H1 (cell line): ENCODE data around the gene PLCB4. TPM values are rescaled to one million over a fixed set of nuclear protein-coding genes. Genes with fewer than 3 reads are reported as not detected.

Experiments used
- ATF3 ChIP-seq: IDR thresholded peaks from 2 replicates; pipeline ENCODE4 v1.6.1; 2011; ENCODE audit warnings: low read depth, mild to moderate bottlenecking, low read length; ENCODE audit not compliant: insufficient read depth
- polyA plus RNA-seq, 7 experiments: library from polyadenylated mRNA; depleted of rRNA in 3 of 7; stranded (reverse) in 5 of 7; unstranded in 2 of 7; fragments of >200 nt in 5 of 7; fragments of 200-250 nt in 2 of 7; gene quantifications; 1 replicate in 5 of 7; 2 replicates in 1 of 7; 4 replicates in 1 of 7; pipeline versions ENCODE4 v1.2.1 to v1.2.3, GENCODE V29; 2011 to 2013; ENCODE audit warnings: missing spikeins in 2 of 7, mixed read lengths in 2 of 7
- total RNA-seq: library from RNA; stranded (reverse); fragmentation: NEBNext Ultra II Directional; extraction: Animal tissue kit (Norgen Biotek cat#: 25700); gene quantifications from 2 replicates; pipeline ENCODE4 v1.2.1, GENCODE V29; 2021

The PLCB4 gene
- total and polyA plus RNA-seq, 2 of the 8 experiments (the other 6 are each of a cell fraction or from before 2014, with no cell fraction given), result 3.2 to 14.1 TPM

DNA sequence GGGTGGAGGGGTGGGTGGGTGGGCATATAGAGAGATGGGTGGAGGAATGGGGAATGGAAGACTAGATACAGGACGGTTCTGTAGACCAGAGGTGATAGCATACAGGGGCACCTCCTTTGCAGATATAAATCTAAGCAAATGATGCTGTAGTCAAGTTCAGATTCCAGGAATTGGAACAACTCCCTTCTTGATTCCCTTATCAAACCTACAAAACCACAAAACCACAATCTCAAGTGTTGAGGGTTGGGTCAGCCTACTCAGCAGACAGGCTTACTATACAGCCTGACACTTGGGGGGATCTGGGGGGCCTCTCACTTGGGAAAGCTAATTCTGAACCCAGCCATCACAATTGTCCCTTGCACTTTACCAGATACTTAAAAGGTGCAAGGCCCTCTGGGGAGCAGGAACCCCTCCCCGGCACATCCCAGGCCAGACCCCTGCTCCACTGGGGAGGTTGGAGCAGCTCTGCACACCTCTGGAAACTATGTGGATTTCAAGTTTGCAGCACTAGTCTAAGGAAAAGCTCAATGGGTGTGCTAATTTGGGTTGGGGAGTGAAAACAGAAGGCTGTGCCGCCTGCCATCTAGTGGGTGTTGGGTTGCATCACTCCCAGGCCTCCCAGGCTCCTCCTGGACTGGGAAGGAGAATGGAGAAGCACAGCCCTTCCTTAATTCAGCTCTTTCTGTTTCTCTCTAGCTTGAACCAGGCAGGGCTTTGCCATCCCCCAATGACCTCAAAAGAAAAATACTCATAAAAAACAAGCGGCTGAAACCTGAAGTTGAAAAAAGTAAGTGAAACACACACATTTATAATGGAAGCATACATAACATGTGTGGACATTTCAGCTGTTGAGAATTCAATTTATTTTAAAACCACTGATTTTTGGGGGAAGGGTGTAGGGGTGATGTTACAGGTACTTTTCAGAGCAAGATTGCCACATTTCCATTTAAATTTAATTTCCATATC is 324.3 kb downstream of the PLCB4 start (continued):
- 0 out of 2 replicates have a peak, but pooled peaks have one; percentile 5 for TF ChIP-seq ATF3
